Ishikawa (cell line): ENCODE measurements around the gene ZNF282.

Experiments used
- CEBPB ChIP-seq: IDR thresholded peaks from 2 replicates; pipeline ENCODE4 v1.6.1; 2012
- CREB1 ChIP-seq: IDR thresholded peaks from 2 replicates; pipeline ENCODE4 v1.6.1; 2012; ENCODE audit warnings: low read depth
- EGR1 ChIP-seq: IDR thresholded peaks from 2 replicates; pipeline ENCODE4 v1.6.1; 2012
- EP300 ChIP-seq: IDR thresholded peaks from 2 replicates; pipeline ENCODE4 v1.6.1; 2012; ENCODE audit warnings: borderline replicate concordance
- FOXM1 ChIP-seq: IDR thresholded peaks from 2 replicates; pipeline ENCODE4 v1.6.1; 2012; ENCODE audit warnings: low read depth, borderline replicate concordance
- NFIC ChIP-seq: IDR thresholded peaks from 2 replicates; pipeline ENCODE4 v1.6.1; 2012
- RAD21 ChIP-seq: IDR thresholded peaks from 2 replicates; pipeline ENCODE4 v1.6.1; 2012; ENCODE audit warnings: low read depth
- TAF1 ChIP-seq: IDR thresholded peaks from 2 replicates; pipeline ENCODE4 v1.6.1; 2012; ENCODE audit warnings: low read depth, mild to moderate bottlenecking
- TCF12 ChIP-seq: IDR thresholded peaks from 2 replicates; pipeline ENCODE4 v1.6.1; 2012; ENCODE audit warnings: low read depth
- TEAD4 ChIP-seq: IDR thresholded peaks from 2 replicates; pipeline ENCODE4 v1.6.1; 2012
- YY1 ChIP-seq: IDR thresholded peaks from 2 replicates; pipeline ENCODE4 v1.6.1; 2012; ENCODE audit warnings: low read depth
- ZBTB7A ChIP-seq: IDR thresholded peaks from 2 replicates; pipeline ENCODE4 v1.6.1; 2012; ENCODE audit warnings: low read depth
- TF ChIP-seq, protein P1 (sequence below): IDR thresholded peaks from 2 replicates; pipeline ENCODE4 v1.6.1; 2012
- TF ChIP-seq, protein P2 (sequence below): IDR thresholded peaks from 2 replicates; pipeline ENCODE4 v1.6.1; 2012
- TF ChIP-seq, protein P3 (sequence below): IDR thresholded peaks from 2 replicates; pipeline ENCODE4 v1.6.1; 2012; ENCODE audit warnings: low read depth, mild to moderate bottlenecking

Gene ZNF282

DNA sequence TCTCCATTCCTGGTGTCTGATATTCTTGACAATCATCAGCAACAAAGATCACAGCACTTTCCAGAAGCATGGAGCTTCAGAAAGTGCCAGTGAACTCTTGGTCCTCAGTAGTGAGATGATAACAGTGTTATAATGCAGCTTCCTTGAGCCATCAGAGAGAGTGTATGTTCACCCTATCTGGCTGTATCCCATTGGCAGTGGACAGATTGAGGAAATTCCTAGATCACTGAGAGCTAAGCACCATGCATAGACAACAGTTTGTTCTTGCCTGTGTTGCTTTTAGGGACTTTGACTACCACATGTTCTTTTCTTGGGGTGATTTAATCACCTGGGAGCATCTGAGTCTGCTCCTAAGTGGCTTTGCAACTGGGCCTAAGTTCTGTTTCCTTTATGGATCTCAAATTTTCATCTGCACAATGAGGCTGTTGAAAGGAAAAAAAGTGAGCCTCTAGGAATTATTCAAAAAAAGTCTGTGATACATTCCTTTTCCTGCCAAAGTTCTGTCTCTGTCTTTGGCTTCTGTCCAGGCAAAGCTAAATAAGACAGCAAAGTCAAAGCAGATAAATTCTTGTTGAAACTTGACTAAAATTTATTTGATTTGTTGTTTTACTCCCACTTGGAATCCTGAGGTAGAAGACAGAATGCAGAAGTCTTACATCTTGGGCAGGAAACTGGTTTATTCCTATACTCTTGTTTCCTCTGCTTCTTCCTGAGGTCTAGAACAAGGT, 14.5 kb upstream of the ZNF282 start:
- TF ChIP-seq YY1: no peak

DNA sequence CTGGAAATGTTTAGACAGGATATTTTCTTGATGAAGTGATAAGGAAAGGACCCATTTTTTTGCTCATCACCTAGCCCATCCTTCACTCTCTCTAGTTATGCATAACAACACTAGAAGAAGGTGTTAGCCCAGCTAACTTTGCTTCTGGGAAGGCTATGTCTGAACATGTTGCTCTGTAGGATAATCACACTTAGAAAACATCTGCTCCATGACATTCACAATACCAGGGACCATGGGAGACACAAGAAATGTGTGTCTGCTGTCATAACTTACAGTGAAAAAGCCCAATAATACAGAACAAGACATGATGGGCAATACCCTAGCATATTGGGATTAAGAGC, 13.9 kb upstream of the ZNF282 start:
- TF ChIP-seq, protein P1, sequence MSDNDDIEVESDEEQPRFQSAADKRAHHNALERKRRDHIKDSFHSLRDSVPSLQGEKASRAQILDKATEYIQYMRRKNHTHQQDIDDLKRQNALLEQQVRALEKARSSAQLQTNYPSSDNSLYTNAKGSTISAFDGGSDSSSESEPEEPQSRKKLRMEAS: no peak
- TF ChIP-seq FOXM1 (no peak), YY1 (no peak), RAD21 (no peak), EGR1 (no peak), ZBTB7A (no peak), CEBPB (no peak), NFIC (no peak)
- TF ChIP-seq, protein P2, sequence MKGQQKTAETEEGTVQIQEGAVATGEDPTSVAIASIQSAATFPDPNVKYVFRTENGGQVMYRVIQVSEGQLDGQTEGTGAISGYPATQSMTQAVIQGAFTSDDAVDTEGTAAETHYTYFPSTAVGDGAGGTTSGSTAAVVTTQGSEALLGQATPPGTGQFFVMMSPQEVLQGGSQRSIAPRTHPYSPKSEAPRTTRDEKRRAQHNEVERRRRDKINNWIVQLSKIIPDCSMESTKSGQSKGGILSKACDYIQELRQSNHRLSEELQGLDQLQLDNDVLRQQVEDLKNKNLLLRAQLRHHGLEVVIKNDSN: no peak
- TF ChIP-seq, protein P3, sequence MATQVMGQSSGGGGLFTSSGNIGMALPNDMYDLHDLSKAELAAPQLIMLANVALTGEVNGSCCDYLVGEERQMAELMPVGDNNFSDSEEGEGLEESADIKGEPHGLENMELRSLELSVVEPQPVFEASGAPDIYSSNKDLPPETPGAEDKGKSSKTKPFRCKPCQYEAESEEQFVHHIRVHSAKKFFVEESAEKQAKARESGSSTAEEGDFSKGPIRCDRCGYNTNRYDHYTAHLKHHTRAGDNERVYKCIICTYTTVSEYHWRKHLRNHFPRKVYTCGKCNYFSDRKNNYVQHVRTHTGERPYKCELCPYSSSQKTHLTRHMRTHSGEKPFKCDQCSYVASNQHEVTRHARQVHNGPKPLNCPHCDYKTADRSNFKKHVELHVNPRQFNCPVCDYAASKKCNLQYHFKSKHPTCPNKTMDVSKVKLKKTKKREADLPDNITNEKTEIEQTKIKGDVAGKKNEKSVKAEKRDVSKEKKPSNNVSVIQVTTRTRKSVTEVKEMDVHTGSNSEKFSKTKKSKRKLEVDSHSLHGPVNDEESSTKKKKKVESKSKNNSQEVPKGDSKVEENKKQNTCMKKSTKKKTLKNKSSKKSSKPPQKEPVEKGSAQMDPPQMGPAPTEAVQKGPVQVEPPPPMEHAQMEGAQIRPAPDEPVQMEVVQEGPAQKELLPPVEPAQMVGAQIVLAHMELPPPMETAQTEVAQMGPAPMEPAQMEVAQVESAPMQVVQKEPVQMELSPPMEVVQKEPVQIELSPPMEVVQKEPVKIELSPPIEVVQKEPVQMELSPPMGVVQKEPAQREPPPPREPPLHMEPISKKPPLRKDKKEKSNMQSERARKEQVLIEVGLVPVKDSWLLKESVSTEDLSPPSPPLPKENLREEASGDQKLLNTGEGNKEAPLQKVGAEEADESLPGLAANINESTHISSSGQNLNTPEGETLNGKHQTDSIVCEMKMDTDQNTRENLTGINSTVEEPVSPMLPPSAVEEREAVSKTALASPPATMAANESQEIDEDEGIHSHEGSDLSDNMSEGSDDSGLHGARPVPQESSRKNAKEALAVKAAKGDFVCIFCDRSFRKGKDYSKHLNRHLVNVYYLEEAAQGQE: no peak

DNA sequence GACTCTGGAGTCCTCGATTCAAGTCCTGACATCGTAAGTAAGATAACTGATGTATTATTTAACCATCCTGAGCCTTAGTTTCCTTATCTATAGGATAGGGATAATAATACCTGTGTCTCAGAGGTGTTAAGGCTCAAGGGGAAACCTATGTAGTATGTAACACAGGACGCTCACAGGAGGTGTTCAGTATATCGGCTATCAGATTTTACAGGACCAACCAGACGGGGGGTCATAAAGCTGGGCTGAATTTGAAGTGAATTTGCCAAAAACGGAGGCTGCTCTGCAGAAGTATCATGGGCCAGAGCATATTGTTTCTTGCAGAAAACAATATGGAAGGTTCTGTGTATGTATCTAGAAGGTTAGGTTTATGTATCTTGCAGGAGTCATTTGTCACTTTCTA, 11.1 kb upstream of the ZNF282 start:
- TF ChIP-seq, protein P1: no peak
- TF ChIP-seq ZBTB7A: no peak
- TF ChIP-seq, protein P2: no peak

DNA sequence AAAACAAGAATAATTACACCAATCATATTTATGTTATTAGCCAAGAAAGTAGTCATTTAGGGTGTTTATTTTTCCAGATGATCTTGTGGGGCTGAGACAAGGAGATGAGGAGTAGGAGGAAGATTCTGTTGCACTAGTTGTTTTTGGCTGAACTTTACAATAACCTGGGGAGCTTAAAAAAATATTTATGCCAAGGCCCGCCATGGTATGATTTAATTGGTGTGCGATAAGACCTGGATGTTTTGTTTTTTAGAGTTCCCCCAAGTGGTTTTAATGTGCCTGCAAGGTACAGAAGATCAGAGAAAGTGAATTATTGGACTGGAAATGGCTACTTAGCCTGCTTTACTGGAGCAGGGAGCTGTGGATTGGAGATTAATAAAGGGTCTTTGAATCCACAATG, 7.1 kb upstream of the ZNF282 start:
- TF ChIP-seq, protein P3: no peak
- no peak for TF ChIP-seq YY1
- no peak for TF ChIP-seq RAD21
- no peak for TF ChIP-seq TAF1
- TF ChIP-seq, protein P1: no peak
- no peak for TF ChIP-seq ZBTB7A
- no peak for TF ChIP-seq NFIC
- no peak for TF ChIP-seq EP300
- no peak for TF ChIP-seq TCF12
- no peak for TF ChIP-seq FOXM1
- TF ChIP-seq, protein P2: no peak
- no peak for TF ChIP-seq EGR1
- no peak for TF ChIP-seq TEAD4
- no peak for TF ChIP-seq CREB1
- no peak for TF ChIP-seq CEBPB

DNA sequence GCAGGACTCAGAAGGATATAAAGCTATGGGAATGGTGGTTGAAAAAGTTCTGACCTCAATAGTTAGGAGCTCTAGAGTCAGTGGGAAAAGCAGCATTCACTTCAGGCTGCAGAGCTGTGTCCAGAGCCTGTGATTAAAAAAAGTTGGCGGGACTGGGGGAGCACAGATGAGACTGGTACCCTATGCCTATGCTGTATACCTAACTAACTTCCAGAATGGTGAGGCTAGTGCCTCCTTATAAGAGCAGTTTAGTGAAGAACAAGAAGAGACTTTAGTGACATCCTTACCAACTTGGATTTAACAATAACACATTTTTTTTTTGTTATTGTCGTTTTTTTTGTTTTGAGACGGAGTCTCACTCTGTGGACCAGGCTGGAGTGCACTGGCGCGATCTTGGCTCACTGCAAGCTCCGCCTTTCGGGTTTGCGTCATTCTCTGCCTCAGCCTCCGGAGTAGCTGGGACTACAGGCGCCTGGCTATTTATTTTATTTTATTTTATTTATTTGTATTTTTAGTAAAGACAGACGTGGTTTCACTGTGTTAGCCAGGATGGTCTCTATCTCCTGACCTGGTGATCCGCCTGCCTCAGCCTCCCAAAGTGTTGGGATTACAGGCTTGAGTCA, 6.6 kb upstream of the ZNF282 start:
- TF ChIP-seq NFIC (no peak), FOXM1 (no peak), TEAD4 (no peak), TAF1 (no peak), ZBTB7A (no peak), EP300 (no peak), CREB1 (no peak)
- TF ChIP-seq, protein P2: no peak
- TF ChIP-seq, protein P1: no peak
